Measurements from ENCODE around the gene STARD4. TPM values are rescaled to one million over a fixed set of nuclear protein-coding genes. Genes with fewer than 3 reads are reported as not detected.

The STARD4 gene
- total and polyA plus RNA-seq, 2 of the 13 experiments (the other 11 are each of a cell fraction or from before 2014, with no cell fraction given), result 27.4 to 66.9 TPM

DNA sequence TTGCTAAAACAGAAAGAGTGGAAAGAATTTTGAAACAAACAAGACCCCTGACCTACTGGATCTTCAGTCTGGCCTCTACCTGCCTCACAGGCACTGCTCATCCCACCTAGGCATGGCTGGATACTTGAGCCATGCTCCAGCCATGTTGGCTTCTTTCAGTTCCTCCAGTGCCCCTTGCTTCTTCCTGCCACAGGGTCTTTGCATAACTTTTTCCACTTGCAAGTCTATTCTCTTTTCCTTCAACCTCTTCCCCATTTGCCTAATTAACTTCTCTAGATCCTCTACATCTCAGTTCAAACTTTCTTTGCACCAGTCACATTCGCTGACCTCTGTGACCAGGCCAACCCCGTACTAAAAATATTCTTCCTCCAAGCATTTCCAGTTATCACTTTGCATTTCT, 50.4 kb downstream of the STARD4 start (continued):
- TF ChIP-seq POLR2AphosphoS5 (IDR thresholded peaks at IDR 0.05; ENCODE audit: low read depth, low read length) (no peak), ZNF788 (CRISPR knock-in tag; IDR thresholded peaks at IDR 0.05; ENCODE audit: borderline replicate concordance) (no peak), NKX3-1 (CRISPR knock-in tag; IDR thresholded peaks at IDR 0.05) (no peak), KDM5B (CRISPR knock-in tag; IDR thresholded peaks at IDR 0.05; ENCODE audit: borderline replicate concordance) (no peak), HMGA1 (CRISPR knock-in tag; conservative IDR thresholded peaks at IDR 0.05) (no peak), HDAC2 (CRISPR knock-in tag; IDR thresholded peaks at IDR 0.05) (no peak)
- TF ChIP-seq, protein P1, sequence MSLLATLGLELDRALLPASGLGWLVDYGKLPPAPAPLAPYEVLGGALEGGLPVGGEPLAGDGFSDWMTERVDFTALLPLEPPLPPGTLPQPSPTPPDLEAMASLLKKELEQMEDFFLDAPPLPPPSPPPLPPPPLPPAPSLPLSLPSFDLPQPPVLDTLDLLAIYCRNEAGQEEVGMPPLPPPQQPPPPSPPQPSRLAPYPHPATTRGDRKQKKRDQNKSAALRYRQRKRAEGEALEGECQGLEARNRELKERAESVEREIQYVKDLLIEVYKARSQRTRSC (CRISPR knock-in tag; IDR thresholded peaks at IDR 0.05; ENCODE audit: low read depth), result no peak
- TF ChIP-seq, protein P2, sequence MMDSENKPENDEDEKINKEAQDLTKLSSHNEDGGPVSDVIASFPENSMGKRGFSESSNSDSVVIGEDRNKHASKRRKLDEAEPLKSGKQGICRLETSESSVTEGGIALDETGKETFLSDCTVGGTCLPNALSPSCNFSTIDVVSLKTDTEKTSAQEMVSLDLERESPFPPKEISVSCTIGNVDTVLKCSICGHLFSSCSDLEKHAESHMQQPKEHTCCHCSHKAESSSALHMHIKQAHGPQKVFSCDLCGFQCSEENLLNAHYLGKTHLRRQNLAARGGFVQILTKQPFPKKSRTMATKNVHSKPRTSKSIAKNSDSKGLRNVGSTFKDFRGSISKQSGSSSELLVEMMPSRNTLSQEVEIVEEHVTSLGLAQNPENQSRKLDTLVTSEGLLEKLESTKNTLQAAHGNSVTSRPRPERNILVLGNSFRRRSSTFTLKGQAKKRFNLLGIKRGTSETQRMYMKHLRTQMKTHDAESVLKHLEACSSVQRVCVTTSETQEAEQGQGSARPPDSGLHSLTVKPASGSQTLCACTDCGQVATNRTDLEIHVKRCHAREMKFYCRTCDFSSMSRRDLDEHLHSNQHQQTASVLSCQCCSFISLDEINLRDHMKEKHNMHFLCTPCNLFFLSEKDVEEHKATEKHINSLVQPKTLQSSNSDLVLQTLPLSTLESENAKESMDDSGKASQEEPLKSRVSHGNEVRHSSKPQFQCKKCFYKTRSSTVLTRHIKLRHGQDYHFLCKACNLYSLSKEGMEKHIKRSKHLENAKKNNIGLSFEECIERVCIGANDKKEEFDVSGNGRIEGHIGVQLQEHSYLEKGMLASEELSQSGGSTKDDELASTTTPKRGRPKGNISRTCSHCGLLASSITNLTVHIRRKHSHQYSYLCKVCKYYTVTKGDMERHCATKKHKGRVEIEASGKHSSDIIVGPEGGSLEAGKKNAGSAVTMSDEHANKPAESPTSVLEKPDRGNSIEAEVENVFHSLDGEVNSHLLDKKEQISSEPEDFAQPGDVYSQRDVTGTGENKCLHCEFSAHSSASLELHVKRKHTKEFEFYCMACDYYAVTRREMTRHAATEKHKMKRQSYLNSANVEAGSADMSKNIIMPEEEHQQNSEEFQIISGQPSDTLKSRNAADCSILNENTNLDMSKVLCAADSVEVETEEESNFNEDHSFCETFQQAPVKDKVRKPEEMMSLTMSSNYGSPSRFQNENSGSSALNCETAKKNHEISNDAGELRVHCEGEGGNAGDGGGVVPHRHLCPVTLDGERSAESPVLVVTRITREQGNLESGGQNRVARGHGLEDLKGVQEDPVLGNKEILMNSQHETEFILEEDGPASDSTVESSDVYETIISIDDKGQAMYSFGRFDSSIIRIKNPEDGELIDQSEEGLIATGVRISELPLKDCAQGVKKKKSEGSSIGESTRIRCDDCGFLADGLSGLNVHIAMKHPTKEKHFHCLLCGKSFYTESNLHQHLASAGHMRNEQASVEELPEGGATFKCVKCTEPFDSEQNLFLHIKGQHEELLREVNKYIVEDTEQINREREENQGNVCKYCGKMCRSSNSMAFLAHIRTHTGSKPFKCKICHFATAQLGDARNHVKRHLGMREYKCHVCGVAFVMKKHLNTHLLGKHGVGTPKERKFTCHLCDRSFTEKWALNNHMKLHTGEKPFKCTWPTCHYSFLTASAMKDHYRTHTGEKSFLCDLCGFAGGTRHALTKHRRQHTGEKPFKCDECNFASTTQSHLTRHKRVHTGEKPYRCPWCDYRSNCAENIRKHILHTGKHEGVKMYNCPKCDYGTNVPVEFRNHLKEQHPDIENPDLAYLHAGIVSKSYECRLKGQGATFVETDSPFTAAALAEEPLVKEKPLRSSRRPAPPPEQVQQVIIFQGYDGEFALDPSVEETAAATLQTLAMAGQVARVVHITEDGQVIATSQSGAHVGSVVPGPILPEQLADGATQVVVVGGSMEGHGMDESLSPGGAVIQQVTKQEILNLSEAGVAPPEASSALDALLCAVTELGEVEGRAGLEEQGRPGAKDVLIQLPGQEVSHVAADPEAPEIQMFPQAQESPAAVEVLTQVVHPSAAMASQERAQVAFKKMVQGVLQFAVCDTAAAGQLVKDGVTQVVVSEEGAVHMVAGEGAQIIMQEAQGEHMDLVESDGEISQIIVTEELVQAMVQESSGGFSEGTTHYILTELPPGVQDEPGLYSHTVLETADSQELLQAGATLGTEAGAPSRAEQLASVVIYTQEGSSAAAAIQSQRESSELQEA (CRISPR knock-in tag; IDR thresholded peaks at IDR 0.05; ENCODE audit: not compliant biosample characterization), result no peak
- TF ChIP-seq, protein P3, sequence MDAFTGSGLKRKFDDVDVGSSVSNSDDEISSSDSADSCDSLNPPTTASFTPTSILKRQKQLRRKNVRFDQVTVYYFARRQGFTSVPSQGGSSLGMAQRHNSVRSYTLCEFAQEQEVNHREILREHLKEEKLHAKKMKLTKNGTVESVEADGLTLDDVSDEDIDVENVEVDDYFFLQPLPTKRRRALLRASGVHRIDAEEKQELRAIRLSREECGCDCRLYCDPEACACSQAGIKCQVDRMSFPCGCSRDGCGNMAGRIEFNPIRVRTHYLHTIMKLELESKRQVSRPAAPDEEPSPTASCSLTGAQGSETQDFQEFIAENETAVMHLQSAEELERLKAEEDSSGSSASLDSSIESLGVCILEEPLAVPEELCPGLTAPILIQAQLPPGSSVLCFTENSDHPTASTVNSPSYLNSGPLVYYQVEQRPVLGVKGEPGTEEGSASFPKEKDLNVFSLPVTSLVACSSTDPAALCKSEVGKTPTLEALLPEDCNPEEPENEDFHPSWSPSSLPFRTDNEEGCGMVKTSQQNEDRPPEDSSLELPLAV (CRISPR knock-in tag; conservative IDR thresholded peaks at IDR 0.05; ENCODE audit: low read depth), result no peak
- TF ChIP-seq, protein P4, sequence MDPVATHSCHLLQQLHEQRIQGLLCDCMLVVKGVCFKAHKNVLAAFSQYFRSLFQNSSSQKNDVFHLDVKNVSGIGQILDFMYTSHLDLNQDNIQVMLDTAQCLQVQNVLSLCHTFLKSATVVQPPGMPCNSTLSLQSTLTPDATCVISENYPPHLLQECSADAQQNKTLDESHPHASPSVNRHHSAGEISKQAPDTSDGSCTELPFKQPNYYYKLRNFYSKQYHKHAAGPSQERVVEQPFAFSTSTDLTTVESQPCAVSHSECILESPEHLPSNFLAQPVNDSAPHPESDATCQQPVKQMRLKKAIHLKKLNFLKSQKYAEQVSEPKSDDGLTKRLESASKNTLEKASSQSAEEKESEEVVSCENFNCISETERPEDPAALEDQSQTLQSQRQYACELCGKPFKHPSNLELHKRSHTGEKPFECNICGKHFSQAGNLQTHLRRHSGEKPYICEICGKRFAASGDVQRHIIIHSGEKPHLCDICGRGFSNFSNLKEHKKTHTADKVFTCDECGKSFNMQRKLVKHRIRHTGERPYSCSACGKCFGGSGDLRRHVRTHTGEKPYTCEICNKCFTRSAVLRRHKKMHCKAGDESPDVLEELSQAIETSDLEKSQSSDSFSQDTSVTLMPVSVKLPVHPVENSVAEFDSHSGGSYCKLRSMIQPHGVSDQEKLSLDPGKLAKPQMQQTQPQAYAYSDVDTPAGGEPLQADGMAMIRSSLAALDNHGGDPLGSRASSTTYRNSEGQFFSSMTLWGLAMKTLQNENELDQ (CRISPR knock-in tag; IDR thresholded peaks at IDR 0.05; ENCODE audit: borderline replicate concordance), result no peak
